Bronchial epithelial cell (primary cell): Measurements from ENCODE around the gene ADAMTSL3. TPM values are rescaled to one million over a fixed set of nuclear protein-coding genes. Genes with fewer than 3 reads are reported as not detected.
A peak's percentile ranks its signal among the peaks of the same experiment; 100 is the strongest.

Experiments used
- DNase-seq: peaks from one replicate; pipeline ENCODE4 v3.0.0-alpha.2; 2010; ENCODE audit warnings: low read depth
- FAIRE-seq: peaks from 2 replicates; lab custom pipeline; 2011; peaks lifted over from hg19 to GRCh38; lab: Jason Lieb, UNC
- H3K27me3 ChIP-seq: 2 replicates; pipeline ENCODE4 v1.5.1; 2011; ENCODE audit warnings: low read length; ENCODE audit not compliant: control insufficient read depth, insufficient read depth
- H3K36me3 ChIP-seq: 2 replicates; pipeline ENCODE4 v1.5.1; 2011; ENCODE audit warnings: low read length; ENCODE audit not compliant: control insufficient read depth, insufficient read depth
- H3K4me3 ChIP-seq: 2 replicates; pipeline ENCODE4 v1.5.1; 2011; ENCODE audit warnings: mild to moderate bottlenecking, low read depth, low read length, control low read depth
- total RNA-seq: library from RNA; depleted of rRNA; stranded (reverse); fragments of >200 nt; gene quantifications from 2 replicates; pipeline ENCODE4 v1.2.1, GENCODE V29; 2014
- TF ChIP-seq, protein P1 (sequence below): IDR thresholded peaks from 2 replicates; pipeline ENCODE4 v1.5.1; 2011; ENCODE audit warnings: mild to moderate bottlenecking, moderate library complexity, low read length, control low read depth, inconsistent platforms; ENCODE audit not compliant: insufficient read depth, severe bottlenecking

ADAMTSL3 gene
- total RNA-seq, 1 donor from 2014 or later, result 0.79 TPM

DNA sequence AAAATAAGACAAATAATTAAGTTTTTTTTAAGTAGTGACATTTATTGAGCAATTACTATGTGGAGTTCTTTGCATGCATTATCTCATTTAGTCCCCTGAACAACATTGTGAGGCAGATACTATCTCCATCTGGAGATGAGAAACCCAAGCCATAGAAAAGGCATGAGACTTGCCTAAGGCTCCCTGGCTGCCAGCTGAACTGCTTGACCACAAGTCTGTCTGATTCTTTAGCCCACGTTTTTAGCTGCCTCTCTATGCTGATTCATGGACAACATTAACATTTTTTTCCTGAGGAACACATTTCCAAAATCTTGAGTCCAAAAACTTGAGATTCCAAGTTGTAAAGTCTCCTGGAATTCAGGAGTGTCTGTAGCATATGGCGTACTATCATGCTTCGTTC is 318.1 kb downstream of the ADAMTSL3 start:
- TF ChIP-seq, protein P1, sequence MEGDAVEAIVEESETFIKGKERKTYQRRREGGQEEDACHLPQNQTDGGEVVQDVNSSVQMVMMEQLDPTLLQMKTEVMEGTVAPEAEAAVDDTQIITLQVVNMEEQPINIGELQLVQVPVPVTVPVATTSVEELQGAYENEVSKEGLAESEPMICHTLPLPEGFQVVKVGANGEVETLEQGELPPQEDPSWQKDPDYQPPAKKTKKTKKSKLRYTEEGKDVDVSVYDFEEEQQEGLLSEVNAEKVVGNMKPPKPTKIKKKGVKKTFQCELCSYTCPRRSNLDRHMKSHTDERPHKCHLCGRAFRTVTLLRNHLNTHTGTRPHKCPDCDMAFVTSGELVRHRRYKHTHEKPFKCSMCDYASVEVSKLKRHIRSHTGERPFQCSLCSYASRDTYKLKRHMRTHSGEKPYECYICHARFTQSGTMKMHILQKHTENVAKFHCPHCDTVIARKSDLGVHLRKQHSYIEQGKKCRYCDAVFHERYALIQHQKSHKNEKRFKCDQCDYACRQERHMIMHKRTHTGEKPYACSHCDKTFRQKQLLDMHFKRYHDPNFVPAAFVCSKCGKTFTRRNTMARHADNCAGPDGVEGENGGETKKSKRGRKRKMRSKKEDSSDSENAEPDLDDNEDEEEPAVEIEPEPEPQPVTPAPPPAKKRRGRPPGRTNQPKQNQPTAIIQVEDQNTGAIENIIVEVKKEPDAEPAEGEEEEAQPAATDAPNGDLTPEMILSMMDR, result no peak
- DNase-seq (no peak), FAIRE-seq (no peak)

DNA sequence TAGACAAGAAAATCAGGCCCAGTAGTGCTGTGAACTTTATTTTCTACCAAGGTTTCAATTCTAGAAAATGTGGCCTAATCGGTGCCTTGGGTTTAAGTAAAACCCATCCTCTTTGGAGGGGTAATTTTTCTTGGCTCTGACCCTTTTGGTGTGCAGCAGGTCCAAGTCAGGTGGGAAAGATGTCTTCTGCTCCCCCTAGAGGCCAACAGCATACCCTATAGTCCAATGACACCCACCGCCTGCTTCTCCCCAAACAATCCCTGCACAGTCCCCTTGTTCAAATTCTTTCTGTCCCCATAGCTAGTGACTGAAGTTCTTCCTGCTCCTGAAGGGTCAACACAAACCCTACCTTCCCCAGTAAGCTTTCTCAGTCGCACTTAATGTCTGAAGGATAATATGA is 319.9 kb downstream of the ADAMTSL3 start:
- Histone ChIP-seq H3K36me3 (no peaks in the 10 kb centered on the region), H3K27me3 (no peaks in the 10 kb centered on the region), H3K4me3 (no peak overlapping the region)
- no peak for FAIRE-seq
- TF ChIP-seq, protein P1, result peak; percentile 58
- DNase-seq, result peak; percentile 11

More for the DNA sequence above, 318.1 kb downstream of the ADAMTSL3 start:
- Histone ChIP-seq H3K36me3 (no peaks in the 10 kb centered on the region), H3K4me3 (no peak overlapping the region), H3K27me3 (no peaks in the 10 kb centered on the region)

DNA sequence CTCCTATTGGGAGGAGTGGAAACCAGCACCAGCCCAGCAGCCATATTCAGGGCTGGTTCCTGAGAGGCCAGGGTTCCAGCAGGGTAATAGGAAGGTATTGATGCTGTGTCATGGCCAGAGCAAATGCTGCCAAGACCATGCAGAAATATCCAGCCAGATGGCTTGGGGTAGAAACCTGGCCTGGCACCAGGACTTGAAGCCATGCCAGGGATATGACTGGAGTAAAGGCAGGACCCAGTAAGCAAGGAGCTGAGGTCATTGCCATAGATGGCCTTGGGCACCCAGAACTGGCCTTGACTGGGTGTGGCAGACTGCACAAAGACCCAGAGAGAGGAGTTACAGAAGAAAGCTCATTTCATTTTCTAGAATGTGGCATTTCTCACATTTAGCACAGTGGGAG is 324.1 kb downstream of the ADAMTSL3 start:
- FAIRE-seq (peak; percentile 36), DNase-seq (peak; percentile 58)
- H3K36me3 ChIP-seq, result no peaks in the 10 kb centered on the region
- TF ChIP-seq, protein P1, result no peak
- no peaks in the 10 kb centered on the region for H3K27me3 ChIP-seq
- H3K4me3 ChIP-seq, result no peak overlapping the region

DNA sequence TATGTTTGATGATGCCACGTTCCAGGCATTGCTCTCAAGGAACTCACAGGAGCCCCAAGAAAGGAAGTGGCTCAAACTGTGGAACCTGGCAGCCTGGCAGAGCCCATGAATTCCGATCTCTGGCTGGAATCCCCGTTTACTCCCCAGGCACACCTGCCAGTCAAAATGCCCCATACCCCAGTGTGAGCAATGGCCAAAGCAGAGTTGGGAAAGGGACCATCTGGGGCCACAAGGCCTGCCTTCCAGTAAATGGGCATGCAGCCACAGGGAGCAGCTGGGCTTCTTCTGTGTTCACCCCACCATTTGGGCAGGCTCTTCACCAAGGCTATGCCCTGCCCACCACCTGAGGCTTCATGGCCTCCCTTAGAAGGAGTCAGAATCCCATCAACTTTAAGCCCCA is 324.7 kb downstream of the ADAMTSL3 start:
- Histone ChIP-seq H3K27me3 (no peaks in the 10 kb centered on the region), H3K4me3 (no peak overlapping the region), H3K36me3 (no peaks in the 10 kb centered on the region)
- no peak for FAIRE-seq
- DNase-seq, result no peak
- TF ChIP-seq, protein P1, result no peak

DNA sequence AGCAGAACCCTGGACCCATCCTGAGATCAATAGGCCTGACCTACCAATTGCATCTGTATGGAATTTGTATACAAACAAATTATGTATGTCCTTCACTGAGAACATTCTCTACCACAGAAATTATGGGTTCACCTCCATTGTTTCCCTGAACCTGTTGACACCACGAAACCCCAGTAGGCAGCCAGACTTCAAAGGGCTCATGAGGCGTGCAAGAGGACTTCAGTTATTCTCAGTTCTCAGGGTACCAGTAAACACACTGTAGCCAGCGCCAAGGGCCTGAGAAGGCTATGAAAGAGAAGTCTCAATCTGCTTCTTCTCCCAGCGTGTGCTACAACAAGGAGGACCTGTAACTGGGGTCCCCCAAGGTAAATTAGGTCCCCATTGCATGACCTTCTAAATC is 326.7 kb downstream of the ADAMTSL3 start:
- FAIRE-seq (no peak), DNase-seq (no peak)
- Histone ChIP-seq H3K27me3 (no peaks in the 10 kb centered on the region), H3K4me3 (no peak overlapping the region), H3K36me3 (no peaks in the 10 kb centered on the region)
- TF ChIP-seq, protein P1, result no peak

DNA sequence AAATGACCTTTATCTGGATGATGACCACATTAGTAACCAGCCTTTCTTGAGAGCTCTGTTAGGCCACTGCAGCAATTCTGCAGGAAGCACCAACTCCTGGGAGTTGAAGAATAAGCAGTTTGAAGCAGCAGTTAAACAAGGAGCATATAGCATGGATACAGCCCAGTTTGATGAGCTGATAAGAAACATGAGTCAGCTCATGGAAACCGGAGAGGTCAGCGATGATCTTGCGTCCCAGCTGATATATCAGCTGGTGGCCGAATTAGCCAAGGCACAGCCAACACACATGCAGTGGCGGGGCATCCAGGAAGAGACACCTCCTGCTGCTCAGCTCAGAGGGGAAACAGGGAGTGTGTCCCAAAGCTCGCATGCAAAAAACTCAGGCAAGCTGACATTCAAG is 328.8 kb downstream of the ADAMTSL3 start:
- DNase-seq, result no peak
- Histone ChIP-seq H3K27me3 (no peaks in the 10 kb centered on the region), H3K36me3 (no peaks in the 10 kb centered on the region), H3K4me3 (no peak overlapping the region)
- TF ChIP-seq, protein P1, result no peak
- FAIRE-seq, result no peak
